Testis (tissue), 3 donors: ENCODE measurements around the gene HBG2. TPM values are rescaled to one million over a fixed set of nuclear protein-coding genes. Genes with fewer than 3 reads are reported as not detected.

Source experiments
- DNase-seq: peaks from one replicate; pipeline ENCODE4 v3.0.0-alpha.2; 2019
- H3K27ac ChIP-seq, 2 donors: fragments of 200-600 bp; sonication (generic); one replicate each; pipeline ENCODE4 v1.5.1; 2019
- H3K27me3 ChIP-seq: fragments of 200-600 bp; sonication (generic); one replicate; pipeline ENCODE4 v1.5.1; 2019
- H3K36me3 ChIP-seq: fragments of 200-600 bp; sonication (generic); one replicate; pipeline ENCODE4 v1.5.1; 2017; ENCODE audit warnings: low read depth; ENCODE audit errors: missing control alignments
- H3K4me1 ChIP-seq: fragments of 200-600 bp; sonication (generic); one replicate; pipeline ENCODE4 v1.5.1; 2019
- H3K4me3 ChIP-seq, 2 donors: fragments of 200-600 bp; sonication (generic); one replicate each; pipeline ENCODE4 v1.5.1; 2017 to 2019
- H3K9me3 ChIP-seq: fragments of 200-600 bp; sonication (generic); one replicate; pipeline ENCODE4 v1.5.1; 2017
- CTCF ChIP-seq, 3 experiments: fragments of 450-650 bp in 2 of 3; fragments of 200-600 bp in 1 of 3; sonication (generic) in 1 of 3; IDR thresholded peaks; one replicate each; pipeline ENCODE4 v1.5.1; 2016 to 2019; ENCODE audit warnings: antibody characterized with exemption in 3 of 3, mild to moderate bottlenecking in 2 of 3, moderate library complexity in 1 of 3
- POLR2A ChIP-seq: fragments of 450-650 bp; IDR thresholded peaks from one replicate; pipeline ENCODE4 v1.6.1; 2017; ENCODE audit warnings: antibody characterized with exemption, mild to moderate bottlenecking, moderate library complexity
- WGBS, 2 donors: methylation state at CpG; one replicate each; pipeline ENCODE4 v1.1.5; 2018; 5-methylcytosine and 5-hydroxymethylcytosine counted together
- intact Hi-C: fragments of 100-400 bp; cut with DNase I; formaldehyde crosslinking; loops from one replicate; pipeline ENCODE4 v1.15.1; 2023; ENCODE audit warnings: low total_unique reads
- polyA plus RNA-seq: library from polyadenylated mRNA; stranded (reverse); fragments of 350-450 nt; fragmentation: Illumina TruSeq; extraction: RNeasy Lipid Tissue Mini Kit (QIAGEN cat#74804); gene quantifications from one replicate; pipeline ENCODE4 v1.2.3, GENCODE V29; 2014; ENCODE audit warnings: low read depth, low replicate concordance; ENCODE audit not compliant: insufficient read depth
- total RNA-seq, 2 donors: library from RNA; depleted of rRNA; stranded (reverse); fragments of >200 nt; gene quantifications; one replicate each; pipeline ENCODE4 v1.2.3, GENCODE V29; 2016

The HBG2 gene
- total and polyA plus RNA-seq, 3 donors from 2014 or later = not detected

GRCh38 chr11:5276697-5277096 is 22.1 kb upstream of the HBG2 start:
- Histone ChIP-seq H3K9me3 (no peaks in the 10 kb centered on the region), H3K27me3 (no peaks in the 10 kb centered on the region), H3K4me1 (no peaks in the 10 kb centered on the region), H3K27ac (no peak overlapping the region), H3K4me3 (no peak overlapping the region), H3K36me3 (no peaks in the 10 kb centered on the region)
- intact Hi-C loops = no loop called here
- TF ChIP-seq CTCF (IDR thresholded peaks at IDR 0.05) (no peak), POLR2A (no peak)
- DNase-seq = no peak
- 89 to 94% methylated on average over 2 of the region's 2 CpGs for WGBS, 2 donors

DNA sequence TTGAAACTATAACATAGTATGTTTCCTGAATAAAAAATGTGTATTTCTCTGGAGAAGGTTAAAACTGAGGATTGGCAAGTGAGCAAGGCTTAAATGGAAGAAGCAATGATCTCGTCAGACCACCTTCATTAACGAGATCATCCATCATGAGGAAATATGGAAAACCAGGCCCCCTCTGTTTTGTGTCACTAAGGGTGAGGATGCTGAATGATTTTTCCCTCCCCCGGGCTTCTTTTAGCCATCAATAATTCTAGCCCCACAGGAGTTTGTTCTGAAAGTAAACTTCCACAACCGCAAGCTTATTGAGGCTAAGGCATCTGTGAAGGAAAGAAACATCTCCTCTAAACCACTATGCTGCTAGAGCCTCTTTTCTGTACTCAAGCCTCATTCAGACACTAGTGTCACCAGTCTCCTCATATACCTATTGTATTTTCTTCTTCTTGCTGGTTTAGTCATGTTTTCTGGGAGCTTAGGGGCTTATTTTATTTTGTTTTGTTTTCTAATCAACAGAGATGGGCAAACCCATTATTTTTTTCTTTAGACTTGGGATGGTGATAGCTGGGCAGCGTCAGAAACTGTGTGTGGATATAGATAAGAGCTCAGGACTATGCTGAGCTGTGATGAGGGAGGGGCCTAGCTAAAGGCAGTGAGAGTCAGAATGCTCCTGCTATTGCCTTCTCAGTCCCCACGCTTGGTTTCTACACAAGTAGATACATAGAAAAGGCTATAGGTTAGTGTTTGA is 21.0 kb upstream of the HBG2 start:
- Histone ChIP-seq H3K4me1 (no peaks in the 10 kb centered on the region), H3K4me3 (no peak overlapping the region), H3K36me3 (no peaks in the 10 kb centered on the region), H3K9me3 (no peaks in the 10 kb centered on the region), H3K27ac (no peak overlapping the region), H3K27me3 (no peaks in the 10 kb centered on the region)
- no peak for TF ChIP-seq POLR2A
- no peak for TF ChIP-seq CTCF (IDR thresholded peaks at IDR 0.05)
- 71 to 80% methylated on average over 6 of the region's 6 CpGs for WGBS, 2 donors
- DNase-seq = no peak
- intact Hi-C loops = no loop called here

DNA sequence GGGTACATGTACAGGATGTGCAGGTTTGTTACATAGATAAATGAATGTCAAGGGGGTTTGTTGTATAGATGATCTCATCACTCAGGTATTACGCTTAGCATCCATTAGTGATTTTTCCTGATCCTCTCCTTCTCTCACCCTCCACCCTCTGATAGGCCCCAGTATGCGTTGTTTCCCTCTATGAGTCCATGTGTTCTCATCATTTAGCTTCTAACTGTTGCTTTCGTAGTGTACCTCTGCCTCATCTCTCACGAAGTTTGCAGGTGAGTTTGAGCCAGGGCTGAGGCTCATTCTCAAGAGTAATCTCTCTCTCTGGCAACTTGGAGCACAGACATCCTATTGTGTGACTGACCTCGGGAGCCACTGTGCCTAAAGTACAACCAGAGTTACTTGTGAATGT is 19.8 kb upstream of the HBG2 start:
- Histone ChIP-seq H3K4me1 (no peaks in the 10 kb centered on the region), H3K36me3 (no peaks in the 10 kb centered on the region), H3K9me3 (no peaks in the 10 kb centered on the region), H3K4me3 (no peak overlapping the region), H3K27ac (no peak overlapping the region), H3K27me3 (no peaks in the 10 kb centered on the region)
- 67 to 81% methylated on average over 5 of the region's 5 CpGs for WGBS, 2 donors
- intact Hi-C loops = no loop called here
- DNase-seq = no peak
- no peak for TF ChIP-seq POLR2A

GRCh38 chr11:5272395-5273017 is 17.9 kb upstream of the HBG2 start:
- Histone ChIP-seq H3K27me3 (no peaks in the 10 kb centered on the region), H3K27ac (no peak overlapping the region), H3K4me1 (no peaks in the 10 kb centered on the region), H3K4me3 (no peak overlapping the region), H3K9me3 (no peaks in the 10 kb centered on the region), H3K36me3 (no peaks in the 10 kb centered on the region)
- 71 to 80% methylated on average over 4 of the region's 4 CpGs for WGBS, 2 donors
- no peak for DNase-seq
- intact Hi-C loops = no loop called here
- TF ChIP-seq POLR2A (no peak), CTCF (IDR thresholded peaks at IDR 0.05) (no peak)

GRCh38 chr11:5269715-5270147 is 15.2 kb upstream of the HBG2 start, which contains the start of gene HBE1:
HBE1 (minus strand) TSS chr11:5269945; CDS start chr11:5269890, 55 bp downstream.
- intact Hi-C loops = no loop called here
- TF ChIP-seq CTCF (IDR thresholded peaks at IDR 0.05) (no peak), POLR2A (no peak)
- WGBS, 2 donors = 51 to 74% methylated on average over 4 of the region's 4 CpGs
- no peak within 1 kb of the TSS for H3K27ac ChIP-seq
- H3K36me3 ChIP-seq = no peaks in the 10 kb centered on the region
- H3K27me3 ChIP-seq = no peaks in the 10 kb centered on the region
- no peak within 1 kb of the TSS for H3K4me3 ChIP-seq
- H3K4me1 ChIP-seq = no peaks in the 10 kb centered on the region
- DNase-seq = no peak
- H3K9me3 ChIP-seq = no peaks in the 10 kb centered on the region
